Activated T-helper 2 cell treated with anti-CD3 and anti-CD28 coated beads, Interferon-gamma antibody, Interleukin-2, Interleukin-4, amounts not matched to agents 10 μg/mL and 5 μg/mL and 100 μg/mL, durations not matched to agents 14 hours and 24 hours and 36 hours (primary cell): ENCODE results near the gene PPFIA2. TPM values are rescaled to one million over a fixed set of nuclear protein-coding genes. Genes with fewer than 3 reads are reported as not detected.

Experiments used
- DNase-seq: peaks from one replicate; pipeline ENCODE4 v3.0.0; 2021; ENCODE audit warnings: low spot score
- H3K27ac Mint-ChIP-seq: one replicate; pipeline ENCODE4 v1.8.0; 2021; ENCODE audit warnings: mixed read lengths
- H3K27me3 Mint-ChIP-seq: one replicate; pipeline ENCODE4 v1.8.0; 2021; ENCODE audit warnings: low read depth, mixed read lengths
- H3K36me3 Mint-ChIP-seq: one replicate; pipeline ENCODE4 v1.8.0; 2021; ENCODE audit warnings: low read depth, mixed read lengths
- H3K4me1 Mint-ChIP-seq: one replicate; pipeline ENCODE4 v1.8.0; 2021; ENCODE audit warnings: low read depth, mixed read lengths
- H3K4me3 Mint-ChIP-seq: one replicate; pipeline ENCODE4 v1.8.0; 2021; ENCODE audit warnings: low read depth, mild to moderate bottlenecking, moderate library complexity, mixed read lengths
- H3K9me3 Mint-ChIP-seq: one replicate; pipeline ENCODE4 v1.8.0; 2021; ENCODE audit warnings: mixed read lengths
- intact Hi-C: fragments of 100-400 bp; cut with micrococcal nuclease; formaldehyde crosslinking; loops from one replicate; pipeline ENCODE4 v1.15.1; 2023
- total RNA-seq: library from RNA; stranded (reverse); gene quantifications from 2 replicates; pipeline ENCODE4 v1.2.3, GENCODE V29; 2022

PPFIA2 gene
- total RNA-seq, 1 donor from 2014 or later: not detected

GRCh38 chr12:81333812-81334211, 425.3 kb downstream of the PPFIA2 start:
- intact Hi-C loops: no loop called here
- H3K27me3 Mint-ChIP-seq: no peaks in the 10 kb centered on the region
- H3K4me1 Mint-ChIP-seq: no peaks in the 10 kb centered on the region
- no peak for DNase-seq
- H3K36me3 Mint-ChIP-seq: no peaks in the 10 kb centered on the region
- no peak overlapping the region for H3K27ac Mint-ChIP-seq
- no peak overlapping the region for H3K4me3 Mint-ChIP-seq
- no peaks in the 10 kb centered on the region for H3K9me3 Mint-ChIP-seq

- Mint-ChIP-seq H3K4me1 (no peaks in the 10 kb centered on the region), H3K4me3 (no peak overlapping the region), H3K27ac (no peak overlapping the region), H3K9me3 (no peaks in the 10 kb centered on the region), H3K36me3 (no peaks in the 10 kb centered on the region), H3K27me3 (no peaks in the 10 kb centered on the region)
- DNase-seq: no peak
- intact Hi-C loops: no loop called here
Observed at GRCh38 chr12:81332054-81332453, 427.1 kb downstream of the PPFIA2 start.

GRCh38 chr12:81330480-81330879, 428.7 kb downstream of the PPFIA2 start:
- Mint-ChIP-seq H3K4me3 (no peak overlapping the region), H3K27me3 (no peaks in the 10 kb centered on the region), H3K27ac (no peak overlapping the region), H3K36me3 (no peaks in the 10 kb centered on the region), H3K4me1 (no peaks in the 10 kb centered on the region), H3K9me3 (no peaks in the 10 kb centered on the region)
- intact Hi-C loops: no loop called here
- DNase-seq: no peak

GRCh38 chr12:81329085-81329484, 430.1 kb downstream of the PPFIA2 start:
- H3K27ac Mint-ChIP-seq: no peak overlapping the region
- no peaks in the 10 kb centered on the region for H3K36me3 Mint-ChIP-seq
- no peaks in the 10 kb centered on the region for H3K4me1 Mint-ChIP-seq
- no peak overlapping the region for H3K4me3 Mint-ChIP-seq
- no peak for DNase-seq
- H3K27me3 Mint-ChIP-seq: no peaks in the 10 kb centered on the region
- intact Hi-C loops: no loop called here
- H3K9me3 Mint-ChIP-seq: no peaks in the 10 kb centered on the region

DNA sequence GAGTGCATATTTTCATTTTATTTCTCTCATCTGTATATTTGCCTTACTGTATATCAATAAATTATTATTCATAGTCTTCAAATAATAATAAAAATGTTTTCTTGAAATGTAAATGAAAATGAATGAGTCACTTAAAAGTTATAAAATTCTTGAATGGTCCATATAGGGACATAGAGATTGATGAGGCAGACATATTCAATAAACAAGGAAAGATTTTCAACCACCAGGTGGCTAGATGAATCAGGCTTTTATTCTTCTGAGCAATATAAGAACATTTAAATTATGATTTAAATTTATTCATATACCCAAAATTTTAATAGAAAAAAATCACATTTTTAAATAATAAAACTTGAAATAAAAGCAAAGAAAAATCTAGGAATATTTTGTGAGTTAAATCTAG, 431.7 kb downstream of the PPFIA2 start:
- intact Hi-C loops: no loop called here
- Mint-ChIP-seq H3K9me3 (no peaks in the 10 kb centered on the region), H3K4me3 (no peak overlapping the region), H3K27me3 (no peaks in the 10 kb centered on the region), H3K4me1 (no peaks in the 10 kb centered on the region), H3K36me3 (no peaks in the 10 kb centered on the region), H3K27ac (no peak overlapping the region)
- DNase-seq: no peak

DNA sequence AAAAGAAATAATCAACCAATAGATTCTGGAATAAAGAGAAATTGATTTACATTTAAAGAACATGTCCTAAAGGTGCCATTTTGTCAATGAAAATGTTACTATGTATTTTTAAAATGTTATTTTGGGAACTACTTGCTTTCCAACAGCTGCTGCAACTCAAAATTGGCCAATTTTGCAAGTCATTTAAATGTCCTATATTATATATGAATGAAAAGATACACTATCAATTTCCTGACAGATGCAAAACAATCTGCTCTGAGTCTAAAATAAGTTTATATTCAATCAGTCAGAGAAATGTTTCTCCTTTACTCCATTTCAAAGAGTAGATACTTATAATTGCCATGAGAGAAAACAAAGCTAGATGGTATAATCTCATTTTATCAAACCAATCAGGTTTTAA, 434.1 kb downstream of the PPFIA2 start:
- Mint-ChIP-seq H3K4me1 (no peaks in the 10 kb centered on the region), H3K4me3 (no peak overlapping the region), H3K9me3 (no peaks in the 10 kb centered on the region), H3K27ac (no peak overlapping the region), H3K36me3 (no peaks in the 10 kb centered on the region), H3K27me3 (no peaks in the 10 kb centered on the region)
- no peak for DNase-seq
- intact Hi-C loops: no loop called here

- intact Hi-C loops: no loop called here
- DNase-seq: no peak
- no peak overlapping the region for H3K27ac Mint-ChIP-seq
- no peaks in the 10 kb centered on the region for H3K4me1 Mint-ChIP-seq
- H3K9me3 Mint-ChIP-seq: no peaks in the 10 kb centered on the region
- no peaks in the 10 kb centered on the region for H3K36me3 Mint-ChIP-seq
- H3K4me3 Mint-ChIP-seq: no peak overlapping the region
- H3K27me3 Mint-ChIP-seq: no peaks in the 10 kb centered on the region
Observed at GRCh38 chr12:81314903-81315531, 444.1 kb downstream of the PPFIA2 start.

GRCh38 chr12:81303935-81304334, 455.2 kb downstream of the PPFIA2 start:
- Mint-ChIP-seq H3K4me1 (no peaks in the 10 kb centered on the region), H3K36me3 (no peaks in the 10 kb centered on the region), H3K4me3 (no peak overlapping the region), H3K27ac (no peak overlapping the region), H3K9me3 (peaks cover 4% of the 10 kb centered on the region), H3K27me3 (no peaks in the 10 kb centered on the region)
- DNase-seq: no peak
- intact Hi-C loops: no loop called here

DNA sequence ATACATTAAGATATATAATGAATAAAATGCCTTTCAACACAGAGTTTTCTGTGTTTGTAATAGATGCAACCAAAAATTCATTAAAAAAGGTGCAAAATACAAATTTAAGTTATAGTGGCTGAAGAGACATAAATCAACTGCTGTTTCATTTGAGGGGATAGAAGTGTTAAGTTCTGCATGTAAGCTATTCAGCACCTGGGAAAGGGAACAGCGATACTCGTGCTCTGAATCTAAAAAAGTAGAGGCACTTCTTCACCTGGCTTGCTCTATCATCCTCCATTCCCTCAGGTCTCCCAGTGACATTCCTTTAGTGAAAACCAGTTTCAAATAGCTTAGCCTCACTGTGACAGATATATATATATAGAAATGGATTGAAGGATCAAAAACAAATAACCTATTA, 458.7 kb downstream of the PPFIA2 start:
- intact Hi-C loops: no loop called here
- Mint-ChIP-seq H3K27me3 (no peaks in the 10 kb centered on the region), H3K9me3 (peaks cover 4% of the 10 kb centered on the region), H3K4me3 (no peak overlapping the region), H3K4me1 (no peaks in the 10 kb centered on the region), H3K36me3 (no peaks in the 10 kb centered on the region), H3K27ac (no peak overlapping the region)
- no peak for DNase-seq

DNA sequence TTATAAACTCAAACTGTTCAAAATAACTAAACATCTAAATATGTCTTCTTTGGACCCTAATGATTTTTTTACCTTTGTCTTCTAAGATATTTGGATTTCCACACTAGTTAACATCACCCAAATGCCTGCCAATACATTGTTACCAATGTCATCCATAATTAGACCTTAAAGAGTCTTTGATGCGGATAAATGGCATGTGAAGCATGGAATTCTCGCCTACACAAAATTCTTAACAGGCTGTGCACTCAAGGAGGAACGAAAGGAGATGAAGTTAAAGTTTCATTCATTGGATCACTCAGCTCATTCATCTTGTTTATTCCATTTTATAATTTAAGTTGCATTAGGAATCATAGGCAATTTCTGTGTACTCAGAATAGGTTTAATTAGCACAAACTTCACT, 461.5 kb downstream of the PPFIA2 start:
- intact Hi-C loops: no loop called here
- Mint-ChIP-seq H3K9me3 (peaks cover 5% of the 10 kb centered on the region), H3K4me3 (no peak overlapping the region), H3K27ac (no peak overlapping the region), H3K27me3 (no peaks in the 10 kb centered on the region), H3K36me3 (no peaks in the 10 kb centered on the region), H3K4me1 (no peaks in the 10 kb centered on the region)
- DNase-seq: no peak

DNA sequence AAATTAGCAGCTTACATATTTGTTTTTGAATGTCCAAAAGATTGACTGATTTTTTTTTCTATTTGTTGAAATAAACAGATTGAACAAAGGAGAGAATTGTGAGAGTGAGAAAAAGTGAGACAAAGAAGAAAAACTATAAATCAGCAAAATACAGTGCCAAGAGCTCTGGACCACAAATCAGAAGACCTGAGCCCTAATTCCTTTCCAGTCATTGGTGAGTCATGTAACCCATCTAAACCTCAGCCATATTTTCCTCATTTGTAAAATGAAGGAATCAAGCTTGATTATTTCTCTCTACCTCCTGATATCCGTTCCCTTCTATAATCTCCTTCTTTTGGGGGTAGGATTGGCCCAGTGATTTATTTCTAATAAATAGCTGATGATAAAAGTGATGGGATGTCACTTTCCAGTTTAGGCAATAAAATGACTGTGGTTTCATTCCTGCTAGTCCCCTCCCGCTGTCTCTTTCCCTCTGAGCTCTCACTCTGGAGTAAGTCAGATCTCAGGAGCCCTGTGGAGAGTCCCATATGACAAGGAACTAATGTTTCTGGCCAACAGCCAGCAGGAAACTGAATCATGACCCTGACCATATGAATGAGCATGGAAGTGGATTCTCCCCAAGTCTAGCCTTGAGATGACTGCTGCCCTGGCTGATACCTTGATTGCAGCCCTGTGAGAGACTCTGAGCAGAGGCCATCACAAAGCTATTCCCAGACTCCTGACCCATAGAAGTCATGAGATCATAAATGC, 462.4 kb downstream of the PPFIA2 start:
- Mint-ChIP-seq H3K4me1 (no peaks in the 10 kb centered on the region), H3K27ac (no peak overlapping the region), H3K4me3 (no peak overlapping the region), H3K36me3 (no peaks in the 10 kb centered on the region), H3K27me3 (no peaks in the 10 kb centered on the region), H3K9me3 (peaks cover 5% of the 10 kb centered on the region)
- intact Hi-C loops: no loop called here
- no peak for DNase-seq

- H3K4me3 Mint-ChIP-seq: no peak overlapping the region
- DNase-seq: no peak
- H3K4me1 Mint-ChIP-seq: no peaks in the 10 kb centered on the region
- H3K9me3 Mint-ChIP-seq: peaks cover 5% of the 10 kb centered on the region
- no peaks in the 10 kb centered on the region for H3K36me3 Mint-ChIP-seq
- intact Hi-C loops: no loop called here
- no peak overlapping the region for H3K27ac Mint-ChIP-seq
- no peaks in the 10 kb centered on the region for H3K27me3 Mint-ChIP-seq
Observed at GRCh38 chr12:81295251-81295650, 463.9 kb downstream of the PPFIA2 start.

DNA sequence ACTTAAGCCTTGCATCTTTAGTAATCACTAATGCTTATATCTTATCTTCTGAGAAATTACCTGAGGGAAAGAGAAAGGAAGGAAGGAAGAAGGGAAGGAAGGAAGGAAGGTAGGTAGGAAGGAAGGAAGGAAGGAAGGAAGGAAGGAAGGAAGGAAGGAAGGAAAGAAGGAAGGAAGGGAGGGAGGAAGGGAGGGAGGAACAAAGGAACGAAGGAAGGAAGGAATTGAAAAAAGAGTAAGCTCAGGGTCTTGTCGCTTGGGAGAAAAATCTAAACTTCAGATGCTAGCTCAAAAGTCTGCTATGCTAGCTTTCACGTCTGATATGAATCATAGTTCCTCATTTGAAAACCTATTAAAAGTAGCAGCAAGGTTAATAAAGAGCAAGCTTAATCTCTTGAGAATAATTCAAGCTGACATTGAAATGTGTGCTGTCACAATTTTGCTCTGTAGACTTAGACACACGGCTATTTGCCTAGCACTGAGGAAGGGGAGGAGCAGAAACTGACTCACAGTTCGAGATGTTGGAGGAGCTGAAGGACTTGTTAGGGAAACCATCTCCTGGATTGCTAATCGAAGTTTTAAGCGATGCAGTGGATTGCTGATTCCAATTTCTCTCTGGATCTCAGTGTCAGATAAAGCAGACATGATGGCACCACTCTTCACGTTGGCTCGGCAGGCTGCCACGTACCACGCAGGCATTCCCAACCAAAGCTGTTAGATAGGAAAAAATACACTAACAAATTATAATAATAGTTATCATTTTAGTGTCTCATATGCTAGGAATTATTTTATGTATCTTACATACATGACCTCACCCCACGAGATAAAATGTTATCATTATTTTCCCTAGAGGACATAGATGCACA, 464.6 kb downstream of the PPFIA2 start:
- Mint-ChIP-seq H3K9me3 (peaks cover 5% of the 10 kb centered on the region), H3K4me1 (no peaks in the 10 kb centered on the region), H3K27ac (no peak overlapping the region), H3K27me3 (no peaks in the 10 kb centered on the region), H3K36me3 (no peaks in the 10 kb centered on the region), H3K4me3 (no peak overlapping the region)
- DNase-seq: no peak
- intact Hi-C loops: no loop called here
